Measurements from ENCODE around the gene TACO1. TPM values are rescaled to one million over a fixed set of nuclear protein-coding genes. Genes with fewer than 3 reads are reported as not detected.

TACO1 gene
- total and polyA plus RNA-seq, 7 donors = 28.6 to 49.5 (median 43.6) TPM

- H3K4me3 ChIP-seq = no peak overlapping the region
- no peak for TF ChIP-seq CTCF (IDR thresholded peaks at IDR 0.05)
- H3K27me3 ChIP-seq (ENCODE audit: insufficient read depth in 3 of 3, low read length in 2 of 3) = no peaks in the 10 kb centered on the region
- H3K9me3 ChIP-seq = no peaks in the 10 kb centered on the region
- no peaks in the 10 kb centered on the region for H3K4me1 ChIP-seq
- intact Hi-C loops (cut with DNase I) = no loop called here
- WGBS, 3 donors = 89 to 94% (median 89%) methylated on average over 3 of the region's 3 CpGs
- no peak overlapping the region for H3K27ac ChIP-seq
- ATAC-seq (no peak), DNase-seq (no peak)
- peaks cover 2 to 87% of the 10 kb centered on the region in 2 donors for H3K36me3 ChIP-seq (ENCODE audit: insufficient read depth in 1 of 2, low read depth in 1 of 2)
These were observed 57.1 kb downstream of the TACO1 start for GRCh38 chr17:63657786-63658185.

Other genes with a start within 250 kb of the TACO1 start
- gene CYB561, start 154.6 kb upstream of the TACO1 start, total RNA-seq = 1 to 10 TPM; 1.5 to 4.2 (median 2.5) TPM
- 1 to 10 TPM; 1.7 to 3.9 (median 2.9) TPM for gene CYB561, start 154.6 kb upstream of the TACO1 start, polyA plus RNA-seq
- 10 to 100 TPM in 1 of 4 donors, 1 to 10 TPM in 3; 2.0 to 12.5 (median 4.5) TPM for gene ACE, start 123.8 kb upstream of the TACO1 start, total RNA-seq
- 1 to 10 TPM in 2 of 3 donors, under 1 TPM in 1; 0.82 to 1.9 (median 1.8) TPM for gene ACE, start 123.8 kb upstream of the TACO1 start, polyA plus RNA-seq
- not detected for gene KCNH6, start 77.5 kb upstream of the TACO1 start, total RNA-seq
- gene KCNH6, start 77.5 kb upstream of the TACO1 start, polyA plus RNA-seq = not detected
- gene DCAF7, start 50.4 kb upstream of the TACO1 start, total RNA-seq = 10 to 100 TPM; 24.0 to 30.2 (median 27.6) TPM
- gene DCAF7, start 50.4 kb upstream of the TACO1 start, polyA plus RNA-seq = 10 to 100 TPM; 10.6 to 27.3 (median 21.7) TPM
- 10 to 100 TPM; 19.7 to 27.4 (median 24.7) TPM for gene MAP3K3, start 21.5 kb downstream of the TACO1 start, total RNA-seq
- 10 to 100 TPM in 2 of 3 donors, 1 to 10 TPM in 1; 8.3 to 22.1 (median 12.6) TPM for gene MAP3K3, start 21.5 kb downstream of the TACO1 start, polyA plus RNA-seq
- 1 to 10 TPM; 2.1 to 4.4 (median 2.8) TPM for gene LIMD2, start 99.2 kb downstream of the TACO1 start, total RNA-seq
- 1 to 10 TPM in 2 of 3 donors, under 1 TPM in 1; 0.95 to 2.7 (median 2.2) TPM for gene LIMD2, start 99.2 kb downstream of the TACO1 start, polyA plus RNA-seq
- gene STRADA, start 140.9 kb downstream of the TACO1 start, total RNA-seq = 10 to 100 TPM in 1 of 4 donors, 1 to 10 TPM in 3; 6.7 to 14.9 (median 8.3) TPM
- gene STRADA, start 140.9 kb downstream of the TACO1 start, polyA plus RNA-seq = 10 to 100 TPM in 2 of 3 donors, 1 to 10 TPM in 1; 8.8 to 14.6 (median 12.5) TPM
- 100 to 1,000 TPM in 3 of 4 donors, 10 to 100 TPM in 1; 67.4 to 138 (median 114) TPM for gene CCDC47, start 172.7 kb downstream of the TACO1 start, total RNA-seq
- 100 to 1,000 TPM in 2 of 3 donors, 10 to 100 TPM in 1; 61.7 to 137 (median 125) TPM for gene CCDC47, start 172.7 kb downstream of the TACO1 start, polyA plus RNA-seq
- 10 to 100 TPM; 47.4 to 91.0 (median 73.9) TPM for gene DDX42, start 173.3 kb downstream of the TACO1 start, total RNA-seq
- gene DDX42, start 173.3 kb downstream of the TACO1 start, polyA plus RNA-seq = 10 to 100 TPM; 46.3 to 56.0 (median 55.8) TPM
- gene PSMC5, start 226.5 kb downstream of the TACO1 start, total RNA-seq = 100 to 1,000 TPM; 147 to 224 (median 176) TPM
- gene PSMC5, start 226.5 kb downstream of the TACO1 start, polyA plus RNA-seq = 100 to 1,000 TPM; 269 to 380 (median 341) TPM
- gene FTSJ3, start 226.8 kb downstream of the TACO1 start, total RNA-seq = 10 to 100 TPM; 20.1 to 26.2 (median 24.8) TPM
- 10 to 100 TPM; 14.4 to 41.9 (median 41.0) TPM for gene FTSJ3, start 226.8 kb downstream of the TACO1 start, polyA plus RNA-seq
- gene SMARCD2, start 241.8 kb downstream of the TACO1 start, total RNA-seq = 10 to 100 TPM in 3 of 4 donors, 1 to 10 TPM in 1; 9.4 to 26.9 (median 18.4) TPM
- gene SMARCD2, start 241.8 kb downstream of the TACO1 start, polyA plus RNA-seq = 10 to 100 TPM; 12.1 to 15.4 (median 14.7) TPM